HepG2 (cell line): ENCODE measurements around the gene SLC35A2. TPM values are rescaled to one million over a fixed set of nuclear protein-coding genes. Genes with fewer than 3 reads are reported as not detected.

ENCODE experiments used
- ATAC-seq: fragments of 200-7000 bp; cut with Tn5 transposase; 3 replicates; pipeline ENCODE4 v1.9.1; 2020; ENCODE audit warnings: mild to moderate bottlenecking, moderate library complexity
- BruUV-seq: library from RNA; stranded (reverse); fragments of 400-500 nt; replicated peaks from 2 replicates; lab custom pipeline; 2021; lab: Mats Ljungman, UMichigan
- CTCF ChIA-PET: fragments of 300-600 bp; formaldehyde crosslinking; extraction: SDS; loops from one replicate; lab custom pipeline; 2021; ENCODE audit warnings: low total read pairs, inconsistent platforms, low intra/inter-chr PET ratio; lab: Yijun Ruan, JAX
- POLR2A ChIA-PET: fragments of 350-600 bp; sonication (Branson Sonifier 250); formaldehyde crosslinking; loops from one replicate; lab custom pipeline; 2020; ENCODE audit warnings: antibody characterized with exemption, inconsistent platforms; lab: Yijun Ruan, JAX
- DNase-seq: peaks from one replicate; pipeline ENCODE4 v3.0.0-alpha.2; 2015; ENCODE audit warnings: low spot score
- FAIRE-seq: peaks from 3 replicates; lab custom pipeline; 2011; peaks lifted over from hg19 to GRCh38; lab: Jason Lieb, UNC
- H2AFZ ChIP-seq: one replicate; pipeline ENCODE4 v1.6.1; 2011; ENCODE audit warnings: low read length, inconsistent platforms
- H3K27ac ChIP-seq: fragments of 300-600 bp; 3 replicates; pipeline ENCODE4 v1.8.0; 2011; ENCODE audit warnings: mixed run types, mild to moderate bottlenecking, mixed read lengths, low read length, inconsistent platforms; ENCODE audit not compliant: insufficient read depth; ENCODE audit errors: extremely low read length
- H3K27me3 ChIP-seq, 2 experiments: fragments of 200-600 bp in 1 of 2; 2 replicates in 1 of 2; 3 replicates in 1 of 2; pipeline versions ENCODE4 v1.6.0 to v1.8.0; 2011; ENCODE audit warnings: low read length in 2 of 2, mild to moderate bottlenecking in 2 of 2, moderate library complexity in 2 of 2, inconsistent platforms in 1 of 2; ENCODE audit not compliant: insufficient read depth in 2 of 2, control insufficient read depth in 1 of 2
- H3K36me3 ChIP-seq, 2 experiments: fragments of 200-600 bp in 1 of 2; replicated peaks in 1 of 2; 2 replicates in 1 of 2; 3 replicates in 1 of 2; pipeline versions ENCODE4 v1.5.1 to v1.8.0; 2011; ENCODE audit warnings: low read length in 2 of 2, inconsistent platforms in 1 of 2; ENCODE audit not compliant: insufficient read depth in 2 of 2, control insufficient read depth in 1 of 2
- H3K4me1 ChIP-seq: 2 replicates; pipeline ENCODE4 v1.5.1; 2012; ENCODE audit warnings: low read length, inconsistent platforms; ENCODE audit not compliant: insufficient read depth
- H3K4me2 ChIP-seq: 2 replicates; pipeline ENCODE4 v1.6.0; 2011; ENCODE audit warnings: low read depth, low read length, inconsistent platforms
- H3K4me3 ChIP-seq, 3 experiments: fragments of 200-600 bp in 1 of 3; sonication (generic), shearing (Covaris generic) in 1 of 3; replicated peaks in 1 of 3; 2 replicates each; pipeline ENCODE4 v1.5.1; 2011 to 2016; ENCODE audit warnings: low read length in 3 of 3, inconsistent platforms in 2 of 3, low read depth in 2 of 3, mild to moderate bottlenecking in 2 of 3, control low read depth in 1 of 3, mixed read lengths in 1 of 3; ENCODE audit not compliant: insufficient read depth in 1 of 3
- H3K79me2 ChIP-seq: one replicate; pipeline ENCODE4 v1.6.1; 2011; ENCODE audit warnings: low read length, inconsistent platforms; ENCODE audit not compliant: insufficient read depth
- H3K9ac ChIP-seq: 2 replicates; pipeline ENCODE4 v1.6.0; 2011; ENCODE audit warnings: mild to moderate bottlenecking, low read depth, low read length, inconsistent platforms; ENCODE audit not compliant: insufficient read depth
- H3K9me3 ChIP-seq: 2 replicates; pipeline ENCODE4 v1.5.1; 2012; ENCODE audit warnings: mild to moderate bottlenecking, low read length
- H4K20me1 ChIP-seq: 2 replicates; pipeline ENCODE4 v1.6.0; 2011; ENCODE audit warnings: inconsistent platforms, mild to moderate bottlenecking, low read length, moderate library complexity; ENCODE audit not compliant: insufficient read depth
- AGO2 ChIP-seq: fragments of 200-400 bp; formaldehyde crosslinking; optimal IDR thresholded peaks from 2 replicates; pipeline ENCODE3; 2017; ENCODE audit warnings: mild to moderate bottlenecking, low read depth, low read length, moderate library complexity
- ATF4 ChIP-seq, 2 experiments: fragments of 450-650 bp in 1 of 2; sonication (generic) in 1 of 2; formaldehyde crosslinking; IDR thresholded peaks; 2 replicates each; pipeline versions ENCODE4 v1.5.0 to v1.8.0; 2020 to 2022; ENCODE audit warnings: mild to moderate bottlenecking in 1 of 2, missing genetic modification reagents in 1 of 2
- CC2D1A ChIP-seq: sonication (generic); formaldehyde crosslinking; IDR thresholded peaks from 2 replicates; pipeline ENCODE4 v1.8.1; 2023; ENCODE audit warnings: mild to moderate bottlenecking, missing genetic modification reagents
- FOXO4 ChIP-seq: sonication (generic); formaldehyde crosslinking; conservative IDR thresholded peaks from 2 replicates; pipeline ENCODE4 v1.8.1; 2023; ENCODE audit warnings: missing genetic modification reagents
- RBFOX2 ChIP-seq: fragments of 200-400 bp; formaldehyde crosslinking; IDR thresholded peaks from 2 replicates; pipeline ENCODE4 v1.6.1; 2017; ENCODE audit warnings: low read depth, mild to moderate bottlenecking, low read length
- SPEN ChIP-seq: sonication (generic); formaldehyde crosslinking; IDR thresholded peaks from 2 replicates; pipeline ENCODE4 v1.5.1; 2020; ENCODE audit warnings: low read depth, mild to moderate bottlenecking, missing genetic modification reagents
- SRSF4 ChIP-seq: fragments of 200-400 bp; formaldehyde crosslinking; IDR thresholded peaks from one replicate; pipeline ENCODE4 v1.6.1; 2018; ENCODE audit warnings: mild to moderate bottlenecking, low read depth, low read length, moderate library complexity; ENCODE audit not compliant: poor library complexity, severe bottlenecking
- UBTF ChIP-seq: sonication (generic); formaldehyde crosslinking; IDR thresholded peaks from 2 replicates; pipeline ENCODE4 v1.4.0; 2020; ENCODE audit warnings: mild to moderate bottlenecking, missing genetic modification reagents
- ZBTB2 ChIP-seq: sonication (generic); formaldehyde crosslinking; IDR thresholded peaks from 2 replicates; pipeline ENCODE4 v1.8.0; 2022; ENCODE audit warnings: low read depth, missing genetic modification reagents
- ZC3H13 ChIP-seq: sonication (generic); formaldehyde crosslinking; IDR thresholded peaks from 2 replicates; pipeline ENCODE4 v1.8.1; 2023; ENCODE audit warnings: mild to moderate bottlenecking, missing genetic modification reagents, moderate library complexity
- ZNF468 ChIP-seq: sonication (generic); formaldehyde crosslinking; IDR thresholded peaks from 2 replicates; pipeline ENCODE4 v1.8.0; 2022; ENCODE audit warnings: mild to moderate bottlenecking, moderate library complexity, missing genetic modification reagents
- ZNF768 ChIP-seq: sonication (generic); formaldehyde crosslinking; IDR thresholded peaks from 2 replicates; pipeline ENCODE4 v1.4.0; 2020; ENCODE audit warnings: missing genetic modification reagents
- WGBS: methylation state at CpG from one replicate; pipeline ENCODE4 v1.1.6; 2017; ENCODE audit warnings: low lambda C conversion rate; 5-methylcytosine and 5-hydroxymethylcytosine counted together
- in situ Hi-C: cut with HindIII; loops from 2 replicates; pipeline ENCODE4 v1.10.0; 2017; ENCODE audit warnings: low pct_unique_long_range_greater_than_20kb; ENCODE audit not compliant: extremely low pct_ligation_motif_present
- intact Hi-C: fragments of 100-400 bp; cut with micrococcal nuclease; formaldehyde crosslinking; loops from one replicate; pipeline ENCODE4 v1.10.0; 2022; ENCODE audit not compliant: unreplicated experiment
- polyA plus RNA-seq, 8 experiments: library from polyadenylated mRNA; depleted of rRNA in 3 of 8; stranded (reverse) in 7 of 8; unstranded in 1 of 8; fragments of >200 nt; fragmentation: Illumina TruSeq in 4 of 8; extraction: Trizol in 4 of 8; gene quantifications; 2 replicates each; pipeline versions ENCODE4 v1.2.1 to v1.2.3, GENCODE V29; 2011 to 2016; ENCODE audit warnings: low read depth in 4 of 8, missing spikeins in 1 of 8, mixed read lengths in 1 of 8; ENCODE audit not compliant: insufficient read depth in 1 of 8
- total RNA-seq, 5 experiments: library from RNA; depleted of rRNA; stranded (reverse); fragments of >200 nt; fragmentation: Illumina TruSeq; extraction: Trizol; gene quantifications; 2 replicates each; pipeline ENCODE4 v1.2.3, GENCODE V29; 2016; ENCODE audit warnings: low read depth in 1 of 5

Gene SLC35A2
- total and polyA plus RNA-seq, 2 of the 13 experiments (the other 11 are each of a cell fraction or from before 2014, with no cell fraction given) = 32.1 to 40.8 TPM

GRCh38 chrX:48957477-48957826 is 46.0 kb upstream of the SLC35A2 start, which contains the start of gene OTUD5 (continued):
- no peak for TF ChIP-seq SRSF4

- ChIA-PET CTCF (no interaction called here), POLR2A (interaction anchor here (0.7 to 2.4 kb wide), 3 partner anchors 11 to 220 kb away, joined by 3 to 8 read pairs (median 5); partner anchors contain the start of gene TFE3)
- no CpG with 5 or more reads among the region's 61 CpGs for WGBS
- peak overlapping the region; percentile 55 to 81 (median 76) for H3K4me3 ChIP-seq
- H3K27ac ChIP-seq = peak overlapping the region; percentile 65
- peaks cover 50% of the 10 kb centered on the region for H3K79me2 ChIP-seq
- peak overlapping the region; percentile 82 for H3K9ac ChIP-seq
- no peak overlapping the region for H2AFZ ChIP-seq
- ATAC-seq (no peak), FAIRE-seq (no peak), DNase-seq (no peak)
- peaks cover 0 to 8% of the 10 kb centered on the region in 2 experiments; a peak in 2 of 5 replicates for H3K36me3 ChIP-seq
- H4K20me1 ChIP-seq = no peaks in the 10 kb centered on the region
- no peaks in the 10 kb centered on the region for H3K9me3 ChIP-seq
- in situ Hi-C loops (no loop called here), intact Hi-C loops (loop anchor here (5.0 kb wide), 1 partner anchor 85 kb away; the partner anchor contains the start of gene TFE3)
- peak overlapping the region; percentile 83 for H3K4me2 ChIP-seq
- TF ChIP-seq ZNF468 (CRISPR knock-in tag) (no peak), ATF4 (CRISPR knock-in tag; IDR thresholded peaks at IDR 0.05) (no peak), ZBTB2 (0 out of 2 replicates have a peak, but pooled peaks have one; percentile 11), AGO2 (peak; percentile 61), UBTF (CRISPR knock-in tag) (peak; percentile 22; the same call in 1 of the 2 replicates), CC2D1A (CRISPR knock-in tag) (no peak), FOXO4 (CRISPR knock-in tag) (0 out of 2 replicates have a peak, but pooled peaks have one; percentile 18), SPEN (no peak), RBFOX2 (peak; percentile 36), ZNF768 (CRISPR knock-in tag) (0 out of 2 replicates have a peak, but pooled peaks have one; percentile 8), ZC3H13 (CRISPR knock-in tag) (0 out of 2 replicates have a peak, but pooled peaks have one; percentile 29)
- BruUV-seq = no TSS peak
- H3K4me1 ChIP-seq = peaks cover 67% of the 10 kb centered on the region
- no peaks in the 10 kb centered on the region for H3K27me3 ChIP-seq
Observed at GRCh38 chrX:48956728-48957414, 45.4 kb upstream of the SLC35A2 start.
